Activated CD4-positive, alpha-beta T cell treated with anti-CD3 and anti-CD28 coated beads for 4 hours (primary cell): ENCODE results near the gene CHEK2.
"Not testable (repeated sequence)": the region's sequence is repeated elsewhere in the genome, so short reads cannot be mapped to it uniquely, and the experiment has no call there.

Experiments
- DNase-seq, 2 donors: peaks; one replicate each; pipeline ENCODE4 v3.0.0-alpha.2; 2020

Gene CHEK2

DNA sequence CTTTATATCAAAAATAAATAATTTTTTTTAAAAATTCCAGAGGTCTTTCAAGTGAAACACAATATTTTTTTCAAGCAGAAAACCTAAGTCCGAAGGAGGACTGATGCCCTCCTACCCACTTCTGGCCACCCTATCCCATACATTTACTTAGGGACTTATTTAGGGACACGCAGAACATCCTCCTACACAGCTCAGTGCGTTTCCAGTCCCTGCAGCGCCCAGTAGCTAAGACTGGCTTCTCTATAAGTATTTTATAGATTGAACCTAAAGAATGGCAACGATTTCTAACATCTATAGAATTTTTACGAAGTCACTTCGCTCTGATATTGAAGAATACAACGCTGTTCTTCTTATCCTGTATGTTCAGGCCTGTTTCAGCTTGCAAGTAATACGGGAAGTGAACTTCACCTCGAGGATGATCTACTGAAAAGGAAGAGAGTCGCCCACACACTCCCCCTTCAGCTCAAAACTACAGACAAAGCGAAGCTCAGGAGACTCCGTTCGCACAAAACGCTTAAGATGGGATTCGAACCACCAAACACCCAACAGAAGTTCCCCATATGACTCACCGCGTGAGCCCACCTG lies 328 bp downstream of the CHEK2 start:
- DNase-seq, result no peak

DNA sequence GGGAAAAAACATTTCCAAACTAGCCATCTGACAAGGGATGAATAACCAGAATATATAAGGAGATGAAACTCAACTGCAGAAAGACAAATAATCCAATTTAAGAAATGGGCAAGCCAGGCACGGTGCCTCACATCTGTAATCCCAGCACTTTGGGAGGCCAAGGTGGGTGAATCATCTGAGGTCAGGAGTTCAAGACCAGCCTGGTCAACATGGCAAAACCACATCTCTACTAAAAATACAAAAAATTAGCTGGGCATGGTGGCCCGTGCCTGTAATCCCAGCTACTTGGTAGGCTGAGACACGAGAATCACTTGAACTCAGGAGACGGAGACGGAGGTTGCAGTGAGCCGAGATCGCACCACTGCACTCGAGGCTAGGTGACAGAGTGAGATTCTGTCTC lies 2.7 kb downstream of the CHEK2 start:
- not testable (repeated sequence) for DNase-seq

DNA sequence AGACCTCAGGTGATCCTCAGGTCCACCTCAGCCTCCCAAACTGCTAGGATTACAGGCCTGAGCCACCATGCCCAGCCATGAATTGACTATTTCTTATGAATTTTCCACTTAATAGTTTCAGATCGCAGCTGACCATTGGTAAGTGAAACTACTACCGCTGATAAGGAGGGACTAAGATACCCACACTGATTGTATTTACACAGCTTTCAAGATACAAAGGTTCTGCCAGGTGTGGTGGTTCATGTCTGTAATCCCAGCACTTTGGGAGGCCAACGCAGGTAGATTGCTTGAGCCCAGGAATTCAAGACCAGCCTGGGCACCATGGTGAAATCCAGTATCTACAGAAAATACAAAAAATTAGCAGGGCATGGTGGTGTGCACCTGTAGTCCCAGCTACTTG lies 3.9 kb downstream of the CHEK2 start:
- no peak for DNase-seq

DNA sequence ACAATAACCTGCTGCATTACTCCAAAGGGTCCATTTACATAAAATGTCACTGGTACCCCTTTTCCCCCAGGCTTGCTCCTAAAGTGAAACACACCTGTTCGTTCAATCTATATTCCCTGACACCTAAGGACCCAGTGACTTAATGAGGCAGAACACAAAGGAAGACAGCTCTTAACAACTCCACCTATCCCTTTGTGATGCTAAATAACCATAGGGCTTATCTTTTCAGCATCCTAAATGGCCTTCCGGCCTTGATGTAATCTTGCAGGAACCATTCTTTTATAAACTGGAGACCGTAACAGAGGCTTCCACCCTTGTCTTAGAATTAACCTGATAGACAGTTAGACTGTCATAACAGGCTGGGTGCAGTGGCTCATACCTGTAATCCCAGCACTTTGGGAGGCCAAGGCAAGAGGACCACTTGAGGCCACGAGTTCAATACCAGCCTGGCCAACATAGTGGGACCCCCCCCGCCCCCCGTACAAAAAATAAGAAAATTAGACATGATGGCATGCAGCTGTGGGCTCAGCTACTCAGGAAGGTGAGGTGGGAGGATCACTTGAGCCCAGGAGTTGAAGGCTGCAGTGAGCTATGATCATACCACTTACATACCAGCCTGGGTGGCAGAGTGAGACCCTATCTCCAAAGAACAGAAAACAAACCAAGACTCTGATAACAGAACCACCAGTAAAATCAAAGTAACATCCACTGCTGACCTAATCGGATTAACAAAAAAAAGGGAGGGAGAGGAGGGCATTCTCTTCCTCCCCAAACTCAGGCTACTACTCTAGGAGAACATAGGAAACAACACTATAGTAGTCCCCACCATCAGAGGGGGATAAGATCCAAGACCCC lies 5.1 kb downstream of the CHEK2 start:
- no peak for DNase-seq

DNA sequence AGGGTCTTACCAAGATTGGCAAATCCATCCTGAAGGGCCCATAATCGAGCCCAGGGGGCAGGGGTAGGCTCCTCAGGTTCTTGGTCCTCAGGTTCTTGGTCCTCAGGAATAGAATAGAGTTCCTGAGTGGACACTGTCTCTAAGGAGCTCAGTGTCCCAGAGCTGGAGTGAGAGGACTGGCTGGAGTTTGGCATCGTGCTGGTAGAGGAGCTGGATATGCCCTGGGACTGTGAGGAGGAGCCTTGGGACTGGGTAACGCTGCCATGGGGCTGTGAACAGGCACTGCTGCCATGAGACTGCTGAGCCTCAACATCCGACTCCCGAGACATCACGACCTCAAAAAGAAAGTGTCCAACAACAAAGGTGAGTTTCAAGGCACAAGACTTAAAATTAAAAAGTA lies 7.2 kb downstream of the CHEK2 start:
- no peak for DNase-seq

DNA sequence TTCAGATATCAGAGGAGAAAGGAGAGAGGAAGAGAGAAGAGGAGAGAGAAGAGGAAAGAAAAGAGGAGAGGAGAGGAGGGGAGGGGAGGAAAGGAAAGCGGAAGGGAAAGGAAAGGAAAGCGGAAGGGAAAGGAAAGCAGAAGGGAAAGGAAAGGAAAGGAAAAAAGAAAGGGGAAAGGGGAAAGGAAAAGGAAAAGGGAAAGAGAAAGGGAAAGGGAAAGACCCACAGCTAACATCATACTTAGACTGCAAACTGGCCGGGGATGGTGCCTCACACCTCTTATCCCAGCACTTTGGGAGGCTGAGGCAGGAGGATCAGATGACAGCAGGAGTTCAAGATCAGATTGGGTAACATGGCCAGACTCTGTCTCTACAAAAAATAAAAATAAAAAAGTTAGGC lies 11.4 kb downstream of the CHEK2 start:
- no peak for DNase-seq

DNA sequence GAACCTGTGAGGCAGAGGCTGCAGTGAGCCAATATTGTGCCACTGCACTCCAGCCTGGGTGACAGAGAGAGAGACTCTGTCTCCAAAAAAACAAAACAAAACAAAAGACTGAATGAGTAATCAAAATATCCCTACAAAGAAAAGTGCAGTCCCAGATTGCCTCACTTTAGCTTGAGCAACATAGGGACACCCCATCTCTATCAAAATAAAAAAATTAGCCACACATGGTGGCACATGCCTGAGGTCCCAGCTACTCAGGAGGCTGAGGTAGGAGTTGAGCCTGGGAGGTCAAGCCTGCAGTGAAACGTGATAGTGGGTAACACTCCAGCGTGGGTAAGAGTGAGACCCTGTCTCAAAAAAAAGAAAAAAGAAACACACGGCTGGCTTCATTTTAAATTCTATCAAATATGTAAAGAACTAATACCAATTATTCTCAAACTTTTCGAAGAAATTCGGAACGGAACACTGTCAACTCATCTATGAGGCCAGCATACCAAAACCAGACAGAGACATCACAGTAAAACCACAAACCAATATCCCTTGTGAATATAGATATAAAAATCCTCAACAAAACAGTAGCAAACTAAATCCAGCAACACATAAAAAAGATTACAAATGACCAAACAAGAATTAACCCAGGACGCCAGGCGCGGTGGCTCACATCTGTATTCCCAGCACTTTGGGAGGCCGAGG lies 12.9 kb downstream of the CHEK2 start:
- no peak for DNase-seq

GRCh38 chr22:28728002-28728401 lies 13.6 kb downstream of the CHEK2 start:
- no peak for DNase-seq

- DNase-seq, result no peak
Observed at GRCh38 chr22:28718044-28718443, 23.6 kb downstream of the CHEK2 start.

DNA sequence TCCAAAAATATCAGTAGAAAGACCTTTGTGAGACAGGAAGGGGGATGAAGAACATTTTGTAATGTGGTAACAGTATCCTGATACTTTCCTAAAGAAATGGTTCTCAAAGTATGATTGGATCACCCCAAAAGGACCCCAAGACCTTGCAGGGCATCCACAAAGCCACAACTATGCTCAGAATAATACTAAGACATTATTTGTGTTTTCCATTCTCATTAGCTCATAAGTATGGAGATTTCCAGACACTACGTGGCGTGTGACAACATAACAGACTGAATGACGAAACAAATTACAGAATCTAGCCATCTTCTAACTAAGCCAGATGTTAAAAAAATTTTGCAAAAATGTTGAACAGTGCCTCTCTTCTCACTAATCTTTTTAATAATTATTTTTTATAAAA lies 24.9 kb downstream of the CHEK2 start:
- DNase-seq, result no peak

- no peak for DNase-seq
Observed at GRCh38 chr22:28715611-28716010, 26.0 kb downstream of the CHEK2 start.

DNA sequence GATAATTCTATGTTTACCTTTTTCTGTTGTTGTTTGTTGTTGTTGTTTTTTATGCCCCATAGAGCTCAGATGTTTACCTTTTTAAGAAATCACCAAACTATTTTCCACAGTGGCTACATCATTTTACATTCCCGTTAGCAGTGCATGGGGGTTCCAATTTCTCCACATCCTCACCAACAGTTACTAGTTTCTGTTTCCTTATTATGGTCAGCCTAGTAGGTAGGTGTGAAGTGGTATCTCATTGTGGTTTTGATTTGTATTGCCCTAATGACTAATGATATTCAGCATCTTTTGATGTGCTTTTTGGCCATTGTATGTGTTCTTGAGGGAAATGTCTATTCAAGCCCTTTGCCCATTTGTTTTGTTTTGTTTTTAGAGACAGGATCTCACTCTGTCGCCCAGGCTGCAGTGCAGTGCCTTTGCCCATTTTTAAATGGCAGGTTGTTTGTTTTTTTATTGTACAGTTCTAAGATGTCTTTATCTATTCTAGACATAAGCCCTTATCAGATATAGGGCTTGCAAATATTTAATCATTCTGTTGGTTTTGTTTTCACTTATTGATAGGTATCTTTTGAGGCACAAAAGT lies 27.5 kb downstream of the CHEK2 start:
- DNase-seq, result no peak

DNA sequence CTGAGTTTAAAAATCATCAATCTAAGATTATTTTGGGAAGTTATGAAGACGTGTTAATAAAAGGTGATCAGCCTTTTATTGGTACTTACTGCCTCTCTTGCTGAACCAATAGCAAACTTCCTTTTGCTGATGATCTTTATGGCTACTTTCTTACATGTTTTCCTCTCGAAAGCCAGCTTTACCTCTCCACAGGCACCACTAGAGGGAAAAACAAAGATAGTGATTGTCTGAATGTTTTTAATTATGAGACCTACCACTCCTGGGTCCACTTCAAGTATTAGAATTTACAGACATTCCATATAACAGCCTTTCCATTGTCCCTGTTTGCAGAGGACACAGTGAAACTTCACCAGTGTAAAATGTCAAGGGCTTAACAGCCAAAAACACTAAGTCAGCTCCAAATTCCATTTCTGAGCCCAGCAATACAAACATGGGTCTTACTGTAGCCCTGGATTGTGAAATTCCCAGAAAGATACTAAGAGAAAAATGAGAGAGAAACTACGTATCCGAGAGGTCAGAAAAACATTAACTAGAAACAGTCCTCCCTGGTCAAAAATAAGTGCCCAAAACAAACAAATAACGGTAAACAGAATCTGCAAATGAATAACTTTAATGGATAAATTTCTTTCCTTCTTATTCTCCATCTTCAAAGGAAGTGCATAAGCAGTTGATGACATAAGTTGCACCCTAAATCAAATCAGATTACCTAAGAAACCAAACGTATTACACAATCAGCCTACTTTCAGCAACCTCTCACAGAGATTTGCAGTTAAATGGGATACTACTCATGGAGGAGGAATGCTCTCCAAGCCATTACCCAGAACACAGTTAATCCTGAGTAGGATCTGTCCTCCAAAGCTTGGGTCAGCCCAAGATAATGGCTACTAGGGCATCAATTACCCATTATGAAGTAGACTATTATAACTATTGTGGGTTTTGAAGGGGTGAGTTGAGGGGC lies 29.5 kb downstream of the CHEK2 start:
- DNase-seq, result no peak

GRCh38 chr22:28711341-28711740 lies 30.3 kb downstream of the CHEK2 start:
- DNase-seq, result no peak

GRCh38 chr22:28710576-28711191 lies 30.9 kb downstream of the CHEK2 start:
- no peak for DNase-seq

DNA sequence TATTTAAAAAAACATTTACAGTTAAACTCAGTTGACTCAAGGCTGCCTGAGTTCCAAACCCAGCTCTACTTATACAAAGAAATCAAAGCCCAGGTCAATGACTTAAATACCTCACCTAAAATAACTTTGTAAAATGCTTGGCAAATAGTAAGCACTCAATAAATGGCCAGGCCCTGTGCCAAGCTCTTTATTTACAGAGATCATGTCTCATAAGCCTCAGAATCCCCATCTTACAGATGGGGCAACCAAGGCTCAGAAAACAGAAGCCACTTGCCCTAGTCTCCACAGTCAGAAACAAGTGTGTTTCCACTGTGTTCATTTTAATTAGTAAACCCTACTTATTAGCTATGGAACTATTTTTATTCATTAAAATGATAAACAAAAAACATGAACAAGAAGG lies 31.5 kb downstream of the CHEK2 start:
- DNase-seq, result no peak

DNA sequence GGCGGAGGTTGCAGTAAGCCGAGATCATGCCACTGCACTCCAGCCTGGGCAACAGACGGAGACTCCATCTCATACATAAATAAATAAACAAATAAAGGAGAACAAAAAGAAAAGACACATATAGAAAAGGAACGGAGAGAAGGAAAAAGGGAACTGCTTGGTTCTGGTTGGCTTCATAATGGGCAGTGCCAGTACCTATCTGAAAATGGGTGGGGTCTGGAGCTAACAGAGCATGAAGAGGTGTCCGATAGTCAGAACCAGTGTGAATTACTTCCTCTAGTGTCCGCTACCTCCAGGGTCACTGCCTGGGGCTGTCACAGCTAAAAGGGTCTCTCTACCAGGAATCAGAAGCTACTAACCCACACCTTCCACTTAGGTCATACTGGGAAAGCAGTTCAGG lies 34.8 kb downstream of the CHEK2 start:
- DNase-seq, result no peak

DNA sequence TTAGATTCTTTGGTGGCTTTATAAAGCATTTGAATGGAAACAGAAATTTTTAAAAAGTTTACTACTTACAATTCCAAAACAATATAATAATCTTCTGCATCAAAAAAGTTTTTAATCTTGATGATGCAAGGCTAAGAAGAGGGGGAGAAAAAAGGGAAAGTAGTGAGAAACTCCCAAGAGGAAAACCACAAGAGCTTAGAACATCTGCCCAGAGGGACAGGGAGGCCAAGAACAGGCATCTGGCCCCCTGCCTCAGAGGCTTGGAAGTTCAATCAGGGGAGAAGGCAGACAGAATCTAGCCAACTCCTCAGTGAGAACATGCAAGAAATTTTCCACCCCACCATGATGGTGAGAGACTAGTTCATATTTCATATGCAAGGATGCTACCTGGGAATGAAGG lies 38.2 kb downstream of the CHEK2 start:
- no peak for DNase-seq

- DNase-seq, result no peak
Observed at GRCh38 chr22:28702891-28703290, 38.7 kb downstream of the CHEK2 start.

- DNase-seq, result not testable (repeated sequence)
Observed at GRCh38 chr22:28693041-28693760, 48.4 kb downstream of the CHEK2 start.

- DNase-seq, result not testable (repeated sequence)
Observed at GRCh38 chr22:28689796-28690195, 51.8 kb downstream of the CHEK2 start.
